GM10266 (cell line): Measurements from ENCODE around the gene ARHGAP4.

Source experiments
- DNase-seq: peaks from one replicate; pipeline ENCODE4 v3.0.0; 2012; ENCODE audit errors: extremely low spot score
- CTCF ChIP-seq: IDR thresholded peaks from 2 replicates; pipeline ENCODE4 v1.5.1; 2012; ENCODE audit warnings: mild to moderate bottlenecking, low read depth; ENCODE audit not compliant: control insufficient read depth, insufficient read depth; ENCODE audit errors: missing control alignments

Gene ARHGAP4

GRCh38 chrX:153971450-153972367 lies 45.6 kb upstream of the ARHGAP4 start, which contains the start of gene HCFC1:
HCFC1 (minus strand) TSS chrX:153971818; CDS start chrX:153970840, 978 bp downstream.
- DNase-seq: peak; percentile 81
- TF ChIP-seq CTCF: no peak

GRCh38 chrX:153971124-153971449 lies 45.0 kb upstream of the ARHGAP4 start:
- TF ChIP-seq CTCF: no peak
- peak; percentile 89 for DNase-seq

- no peak for TF ChIP-seq CTCF
- DNase-seq: no peak
These were observed 44.5 kb upstream of the ARHGAP4 start for GRCh38 chrX:153970357-153971123.

GRCh38 chrX:153969904-153970356 lies 43.9 kb upstream of the ARHGAP4 start:
- no peak for TF ChIP-seq CTCF
- no peak for DNase-seq

GRCh38 chrX:153969125-153969903 lies 43.2 kb upstream of the ARHGAP4 start:
- DNase-seq: no peak
- TF ChIP-seq CTCF: no peak

- DNase-seq: no peak
- peak; percentile 38 for TF ChIP-seq CTCF
These were observed 42.7 kb upstream of the ARHGAP4 start for GRCh38 chrX:153968754-153969124.
